Ishikawa (cell line): ENCODE data around the gene C2CD3.

Experiments
- CEBPB ChIP-seq: IDR thresholded peaks from 2 replicates; pipeline ENCODE4 v1.6.1; 2012
- CREB1 ChIP-seq: IDR thresholded peaks from 2 replicates; pipeline ENCODE4 v1.6.1; 2012; ENCODE audit warnings: low read depth
- EGR1 ChIP-seq: IDR thresholded peaks from 2 replicates; pipeline ENCODE4 v1.6.1; 2012
- EP300 ChIP-seq: IDR thresholded peaks from 2 replicates; pipeline ENCODE4 v1.6.1; 2012; ENCODE audit warnings: borderline replicate concordance
- FOXM1 ChIP-seq: IDR thresholded peaks from 2 replicates; pipeline ENCODE4 v1.6.1; 2012; ENCODE audit warnings: low read depth, borderline replicate concordance
- NFIC ChIP-seq: IDR thresholded peaks from 2 replicates; pipeline ENCODE4 v1.6.1; 2012
- RAD21 ChIP-seq: IDR thresholded peaks from 2 replicates; pipeline ENCODE4 v1.6.1; 2012; ENCODE audit warnings: low read depth
- TAF1 ChIP-seq: IDR thresholded peaks from 2 replicates; pipeline ENCODE4 v1.6.1; 2012; ENCODE audit warnings: low read depth, mild to moderate bottlenecking
- TEAD4 ChIP-seq: IDR thresholded peaks from 2 replicates; pipeline ENCODE4 v1.6.1; 2012
- YY1 ChIP-seq: IDR thresholded peaks from 2 replicates; pipeline ENCODE4 v1.6.1; 2012; ENCODE audit warnings: low read depth
- ZBTB7A ChIP-seq: IDR thresholded peaks from 2 replicates; pipeline ENCODE4 v1.6.1; 2012; ENCODE audit warnings: low read depth
- TF ChIP-seq, protein P1 (sequence below): IDR thresholded peaks from 2 replicates; pipeline ENCODE4 v1.6.1; 2012
- TF ChIP-seq, protein P2 (sequence below): IDR thresholded peaks from 2 replicates; pipeline ENCODE4 v1.6.1; 2012
- TF ChIP-seq, protein P3 (sequence below): IDR thresholded peaks from 2 replicates; pipeline ENCODE4 v1.6.1; 2012; ENCODE audit warnings: low read depth, mild to moderate bottlenecking

DNA sequence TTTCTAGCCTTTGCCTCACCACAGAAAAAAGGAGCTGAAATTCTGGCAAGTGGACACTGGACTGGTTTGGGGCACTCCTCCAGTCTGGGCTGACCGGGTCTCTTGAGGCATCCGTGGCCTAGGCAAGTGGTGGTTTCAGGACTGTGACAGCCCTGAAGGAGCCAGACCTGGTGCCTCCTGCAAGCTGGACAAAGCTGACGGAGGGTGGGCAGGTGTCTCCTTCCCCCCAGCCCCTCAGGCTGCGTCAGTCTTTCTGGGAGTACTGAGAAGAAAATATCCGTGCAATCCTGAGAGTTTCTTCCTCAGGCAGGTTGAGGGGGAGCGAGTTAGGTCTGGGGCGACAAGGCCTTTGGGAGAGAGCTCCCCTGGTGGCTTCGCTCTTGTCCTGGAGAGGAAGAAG, 157.7 kb downstream of the C2CD3 start:
- TF ChIP-seq CREB1: no peak
- TF ChIP-seq EP300: no peak
- TF ChIP-seq RAD21: no peak
- TF ChIP-seq, protein P1, sequence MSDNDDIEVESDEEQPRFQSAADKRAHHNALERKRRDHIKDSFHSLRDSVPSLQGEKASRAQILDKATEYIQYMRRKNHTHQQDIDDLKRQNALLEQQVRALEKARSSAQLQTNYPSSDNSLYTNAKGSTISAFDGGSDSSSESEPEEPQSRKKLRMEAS: no peak
- no peak for TF ChIP-seq FOXM1
- TF ChIP-seq, protein P2, sequence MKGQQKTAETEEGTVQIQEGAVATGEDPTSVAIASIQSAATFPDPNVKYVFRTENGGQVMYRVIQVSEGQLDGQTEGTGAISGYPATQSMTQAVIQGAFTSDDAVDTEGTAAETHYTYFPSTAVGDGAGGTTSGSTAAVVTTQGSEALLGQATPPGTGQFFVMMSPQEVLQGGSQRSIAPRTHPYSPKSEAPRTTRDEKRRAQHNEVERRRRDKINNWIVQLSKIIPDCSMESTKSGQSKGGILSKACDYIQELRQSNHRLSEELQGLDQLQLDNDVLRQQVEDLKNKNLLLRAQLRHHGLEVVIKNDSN: no peak
- no peak for TF ChIP-seq YY1
- TF ChIP-seq, protein P3, sequence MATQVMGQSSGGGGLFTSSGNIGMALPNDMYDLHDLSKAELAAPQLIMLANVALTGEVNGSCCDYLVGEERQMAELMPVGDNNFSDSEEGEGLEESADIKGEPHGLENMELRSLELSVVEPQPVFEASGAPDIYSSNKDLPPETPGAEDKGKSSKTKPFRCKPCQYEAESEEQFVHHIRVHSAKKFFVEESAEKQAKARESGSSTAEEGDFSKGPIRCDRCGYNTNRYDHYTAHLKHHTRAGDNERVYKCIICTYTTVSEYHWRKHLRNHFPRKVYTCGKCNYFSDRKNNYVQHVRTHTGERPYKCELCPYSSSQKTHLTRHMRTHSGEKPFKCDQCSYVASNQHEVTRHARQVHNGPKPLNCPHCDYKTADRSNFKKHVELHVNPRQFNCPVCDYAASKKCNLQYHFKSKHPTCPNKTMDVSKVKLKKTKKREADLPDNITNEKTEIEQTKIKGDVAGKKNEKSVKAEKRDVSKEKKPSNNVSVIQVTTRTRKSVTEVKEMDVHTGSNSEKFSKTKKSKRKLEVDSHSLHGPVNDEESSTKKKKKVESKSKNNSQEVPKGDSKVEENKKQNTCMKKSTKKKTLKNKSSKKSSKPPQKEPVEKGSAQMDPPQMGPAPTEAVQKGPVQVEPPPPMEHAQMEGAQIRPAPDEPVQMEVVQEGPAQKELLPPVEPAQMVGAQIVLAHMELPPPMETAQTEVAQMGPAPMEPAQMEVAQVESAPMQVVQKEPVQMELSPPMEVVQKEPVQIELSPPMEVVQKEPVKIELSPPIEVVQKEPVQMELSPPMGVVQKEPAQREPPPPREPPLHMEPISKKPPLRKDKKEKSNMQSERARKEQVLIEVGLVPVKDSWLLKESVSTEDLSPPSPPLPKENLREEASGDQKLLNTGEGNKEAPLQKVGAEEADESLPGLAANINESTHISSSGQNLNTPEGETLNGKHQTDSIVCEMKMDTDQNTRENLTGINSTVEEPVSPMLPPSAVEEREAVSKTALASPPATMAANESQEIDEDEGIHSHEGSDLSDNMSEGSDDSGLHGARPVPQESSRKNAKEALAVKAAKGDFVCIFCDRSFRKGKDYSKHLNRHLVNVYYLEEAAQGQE: no peak
- TF ChIP-seq TEAD4: no peak
- no peak for TF ChIP-seq ZBTB7A
- TF ChIP-seq TAF1: no peak
- TF ChIP-seq EGR1: no peak
- no peak for TF ChIP-seq NFIC
- TF ChIP-seq CEBPB: no peak
